Measurements from ENCODE around the gene TMIGD2.
A peak's percentile ranks its signal among the peaks of the same experiment; 100 is the strongest.
"Not testable (repeated sequence)": the region's sequence is repeated elsewhere in the genome, so short reads cannot be mapped to it uniquely, and the experiment has no call there.

Gene TMIGD2

GRCh38 chr19:4266253-4267000 is 35.8 kb downstream of the TMIGD2 start:
- DNase-seq: no peak

GRCh38 chr19:4264812-4265211 is 37.4 kb downstream of the TMIGD2 start:
- no peak for DNase-seq

GRCh38 chr19:4260613-4261191 is 41.5 kb downstream of the TMIGD2 start:
- DNase-seq: no peak

- DNase-seq: no peak
Observed at GRCh38 chr19:4258181-4258580, 44.0 kb downstream of the TMIGD2 start.

- no peak for DNase-seq
Observed at GRCh38 chr19:4257025-4257424, 45.2 kb downstream of the TMIGD2 start.

GRCh38 chr19:4256563-4256962 is 45.6 kb downstream of the TMIGD2 start:
- no peak for DNase-seq

GRCh38 chr19:4246767-4247593 is 55.2 kb downstream of the TMIGD2 start, which contains the start of gene YJU2:
YJU2 (plus strand) TSS chr19:4247080; CDS start chr19:4247147, 67 bp downstream.
- DNase-seq: peak; percentile 97

GRCh38 chr19:4245938-4246337 is 56.3 kb downstream of the TMIGD2 start:
- not testable (repeated sequence) for DNase-seq
